AG04449 (cell line): ENCODE measurements around the gene CARS1.

Experiments used
- CTCF ChIA-PET: fragments of 350-600 bp; formaldehyde crosslinking; extraction: SDS; loops from one replicate; lab custom pipeline; 2021; ENCODE audit warnings: antibody characterized with exemption; lab: Yijun Ruan, JAX
- POLR2A ChIA-PET: fragments of 400-600, 350-600 bp; formaldehyde crosslinking; extraction: SDS; loops from one replicate; lab custom pipeline; 2020; ENCODE audit warnings: antibody characterized with exemption, inconsistent platforms; lab: Yijun Ruan, JAX
- DNase-seq: peaks from one replicate; pipeline ENCODE4 v3.0.0-alpha.2; 2010; ENCODE audit warnings: low read depth, low spot score
- H3K4me3 ChIP-seq: 2 replicates; pipeline ENCODE4 v1.5.1; 2011; ENCODE audit warnings: low read depth, mild to moderate bottlenecking, control low read depth, low read length
- TF ChIP-seq, protein P1 (sequence below): IDR thresholded peaks from one replicate; pipeline ENCODE4 v1.5.1; 2011; ENCODE audit warnings: mild to moderate bottlenecking, moderate library complexity, low read length, control low read depth, inconsistent platforms; ENCODE audit not compliant: insufficient read depth; ENCODE audit errors: missing control alignments

The CARS1 gene

DNA sequence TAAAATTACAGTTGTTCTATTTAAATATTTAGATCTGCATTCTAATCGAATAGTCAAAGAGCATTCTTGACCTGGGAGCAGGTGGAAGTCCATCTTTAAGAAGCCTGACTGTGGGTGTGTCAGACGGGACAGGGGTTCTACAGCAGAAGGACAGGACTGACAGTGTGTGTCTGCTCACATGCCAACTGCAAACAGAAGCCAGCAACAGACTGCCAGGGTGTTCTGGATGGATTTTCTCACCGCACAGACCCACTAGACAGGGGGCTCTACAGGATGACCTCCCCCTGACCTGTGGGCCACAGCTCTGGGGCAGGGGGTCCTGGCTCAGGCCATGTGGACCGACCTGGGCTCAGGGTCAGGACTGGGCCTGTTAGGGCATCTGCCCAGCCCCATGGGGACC lies 42.3 kb downstream of the CARS1 start:
- ChIA-PET CTCF (interaction anchor here (1.0 to 3.9 kb wide), 4 partner anchors 8 to 483 kb away, joined by 3 to 26 read pairs (median 6); no protein-coding TSS in a partner anchor), POLR2A (no interaction called here)
- TF ChIP-seq, protein P1, sequence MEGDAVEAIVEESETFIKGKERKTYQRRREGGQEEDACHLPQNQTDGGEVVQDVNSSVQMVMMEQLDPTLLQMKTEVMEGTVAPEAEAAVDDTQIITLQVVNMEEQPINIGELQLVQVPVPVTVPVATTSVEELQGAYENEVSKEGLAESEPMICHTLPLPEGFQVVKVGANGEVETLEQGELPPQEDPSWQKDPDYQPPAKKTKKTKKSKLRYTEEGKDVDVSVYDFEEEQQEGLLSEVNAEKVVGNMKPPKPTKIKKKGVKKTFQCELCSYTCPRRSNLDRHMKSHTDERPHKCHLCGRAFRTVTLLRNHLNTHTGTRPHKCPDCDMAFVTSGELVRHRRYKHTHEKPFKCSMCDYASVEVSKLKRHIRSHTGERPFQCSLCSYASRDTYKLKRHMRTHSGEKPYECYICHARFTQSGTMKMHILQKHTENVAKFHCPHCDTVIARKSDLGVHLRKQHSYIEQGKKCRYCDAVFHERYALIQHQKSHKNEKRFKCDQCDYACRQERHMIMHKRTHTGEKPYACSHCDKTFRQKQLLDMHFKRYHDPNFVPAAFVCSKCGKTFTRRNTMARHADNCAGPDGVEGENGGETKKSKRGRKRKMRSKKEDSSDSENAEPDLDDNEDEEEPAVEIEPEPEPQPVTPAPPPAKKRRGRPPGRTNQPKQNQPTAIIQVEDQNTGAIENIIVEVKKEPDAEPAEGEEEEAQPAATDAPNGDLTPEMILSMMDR, result no peak

DNA sequence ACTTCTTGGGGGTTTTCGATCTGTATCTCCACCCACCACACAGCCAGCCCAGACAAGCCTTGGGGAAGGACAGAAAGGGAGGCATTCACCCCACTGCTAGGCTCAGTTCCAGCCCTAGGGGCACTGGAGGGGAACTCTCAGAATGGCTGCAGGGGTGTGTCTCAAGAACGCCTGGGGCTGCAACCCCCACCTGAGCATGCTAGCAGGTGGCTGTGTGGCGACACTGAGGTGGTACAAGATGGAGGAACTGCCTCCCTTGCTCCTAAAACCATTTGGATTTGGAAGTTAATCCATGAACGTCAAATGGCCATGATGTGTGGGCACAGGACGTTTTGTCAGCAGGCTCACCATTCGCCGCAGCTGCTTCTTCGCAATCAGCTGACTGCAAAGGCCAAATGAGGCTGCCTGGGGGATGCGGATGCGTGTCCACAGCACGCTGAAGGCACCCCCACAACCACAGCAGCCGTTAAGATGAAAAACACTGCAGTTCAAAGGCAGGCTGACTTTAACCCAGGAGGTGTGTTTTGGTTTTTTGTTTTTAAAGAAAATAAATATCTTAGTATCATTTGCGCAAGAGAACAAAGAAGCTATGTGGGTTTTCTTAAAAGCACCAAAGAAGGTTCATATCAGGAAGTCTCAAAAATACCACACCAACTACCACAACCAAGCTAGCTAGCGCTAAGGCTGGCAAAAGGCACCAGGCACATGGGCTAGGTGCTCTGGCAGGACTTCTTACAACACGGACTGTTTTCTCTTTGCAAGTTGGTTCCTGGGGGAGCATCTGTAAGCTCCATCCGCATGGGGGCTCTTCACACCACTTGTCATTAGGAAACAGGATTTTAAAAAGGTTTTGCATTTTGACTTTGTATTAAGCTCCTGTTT lies 42.9 kb downstream of the CARS1 start:
- ChIA-PET POLR2A (interaction anchor here (1.4 kb wide), 1 partner anchor 14 kb away, joined by 4 read pairs; no protein-coding TSS in a partner anchor), CTCF (interaction anchor here (1.0 to 3.9 kb wide), 6 partner anchors 8 to 482 kb away, joined by 3 to 26 read pairs (median 5); partner anchors contain the start of gene PHLDA2)
- no peak for DNase-seq
- TF ChIP-seq, protein P1, result no peak
- H3K4me3 ChIP-seq, result no peak overlapping the region

More for the DNA sequence above, 42.3 kb downstream of the CARS1 start:
- H3K4me3 ChIP-seq, result no peak overlapping the region
- no peak for DNase-seq

DNA sequence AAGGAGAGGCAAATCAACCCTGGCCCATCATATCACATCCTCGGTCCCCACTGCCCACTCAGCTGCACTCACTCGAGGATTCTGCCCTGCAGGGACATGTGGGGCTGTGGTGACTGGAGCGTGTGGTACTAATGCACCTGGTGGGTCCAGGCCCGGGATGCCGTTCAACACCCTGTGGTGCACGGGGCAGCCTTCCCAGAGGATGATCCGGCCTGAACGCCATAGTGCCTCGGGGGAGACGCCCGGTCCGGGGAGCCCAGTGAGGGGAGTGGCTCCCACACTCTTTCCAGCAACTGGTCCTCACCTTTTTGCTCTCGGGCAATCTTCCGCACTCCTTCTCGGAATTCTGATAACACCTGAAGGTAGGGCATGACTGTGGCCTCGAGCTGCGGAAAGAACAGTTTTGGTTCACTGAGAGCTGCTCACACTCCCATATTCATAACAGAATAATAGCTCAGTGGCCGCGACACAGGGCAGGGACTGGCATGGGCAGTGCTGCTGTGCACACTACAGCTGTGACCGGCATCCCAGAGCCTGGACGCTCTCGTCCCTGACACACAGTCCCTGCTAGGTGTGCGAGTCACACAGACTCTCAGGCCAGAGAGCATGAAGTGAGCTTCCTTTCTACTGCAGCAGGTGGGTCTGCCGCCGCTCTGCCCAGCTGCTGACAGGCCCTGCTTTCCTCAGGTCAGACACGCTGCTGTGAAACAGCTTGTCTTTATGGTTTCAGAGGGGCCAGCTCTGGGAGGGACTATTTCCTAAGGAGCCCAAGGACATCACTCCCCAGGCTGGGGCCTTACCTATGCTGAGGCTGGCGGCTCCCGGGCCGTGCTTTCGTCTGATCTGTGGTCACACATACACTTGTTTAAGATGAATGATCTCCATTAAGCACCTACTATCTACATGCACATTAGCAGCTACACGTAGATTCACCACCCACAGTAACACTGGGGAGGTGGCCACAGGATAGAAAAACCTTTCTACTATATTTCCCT lies 45.0 kb downstream of the CARS1 start:
- TF ChIP-seq, protein P1, result no peak
- ChIA-PET POLR2A (interaction anchor here (0.6 to 1.1 kb wide), 2 partner anchors 8 kb away, joined by 3 read pairs; no protein-coding TSS in a partner anchor), CTCF (interaction anchor here (0.9 to 1.8 kb wide), 5 partner anchors 9 to 79 kb away, joined by 3 to 6 read pairs (median 3); partner anchors contain the start of gene NAP1L4)
- DNase-seq, result no peak
- H3K4me3 ChIP-seq, result no peak overlapping the region

DNA sequence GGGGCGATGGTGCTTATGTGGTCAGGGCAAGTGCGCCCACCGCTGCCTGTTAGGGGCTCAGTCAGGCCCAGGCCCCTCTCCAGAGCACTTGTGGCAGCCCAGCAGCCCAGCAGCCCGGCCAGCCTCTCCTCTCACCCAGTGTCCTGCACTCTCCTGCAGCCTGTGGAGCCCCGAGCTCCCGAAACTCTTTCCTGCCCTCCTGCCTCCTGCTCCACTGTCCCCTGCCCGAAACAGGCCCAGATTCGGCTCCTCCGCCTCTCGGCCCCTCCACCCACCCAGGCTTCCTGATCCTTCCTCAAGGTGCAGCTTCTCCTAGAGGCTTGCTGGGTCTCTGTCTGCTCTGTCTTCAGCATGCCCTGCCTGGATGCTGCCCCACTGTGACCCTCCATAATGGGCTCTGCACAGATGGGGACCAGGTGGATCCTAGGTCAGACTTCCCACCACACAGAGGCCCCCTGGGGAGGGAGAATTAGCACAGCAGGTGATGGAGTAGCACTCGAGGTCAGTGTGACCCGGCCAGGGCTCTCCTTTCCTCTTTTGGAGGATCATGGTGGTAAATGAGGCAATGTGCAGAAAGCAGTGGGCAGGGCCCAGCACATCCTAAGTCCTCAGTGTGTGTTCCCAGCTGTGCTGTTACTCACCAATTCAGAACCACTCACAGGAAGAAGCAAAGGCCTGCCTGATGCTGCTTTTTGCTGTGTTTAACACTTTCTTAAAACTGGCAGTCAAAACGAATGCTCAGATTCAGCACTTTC lies 46.5 kb downstream of the CARS1 start:
- POLR2A ChIA-PET, result no interaction called here
- CTCF ChIA-PET, result no interaction called here
- DNase-seq, result no peak
- H3K4me3 ChIP-seq, result no peak overlapping the region
- TF ChIP-seq, protein P1, result no peak

DNA sequence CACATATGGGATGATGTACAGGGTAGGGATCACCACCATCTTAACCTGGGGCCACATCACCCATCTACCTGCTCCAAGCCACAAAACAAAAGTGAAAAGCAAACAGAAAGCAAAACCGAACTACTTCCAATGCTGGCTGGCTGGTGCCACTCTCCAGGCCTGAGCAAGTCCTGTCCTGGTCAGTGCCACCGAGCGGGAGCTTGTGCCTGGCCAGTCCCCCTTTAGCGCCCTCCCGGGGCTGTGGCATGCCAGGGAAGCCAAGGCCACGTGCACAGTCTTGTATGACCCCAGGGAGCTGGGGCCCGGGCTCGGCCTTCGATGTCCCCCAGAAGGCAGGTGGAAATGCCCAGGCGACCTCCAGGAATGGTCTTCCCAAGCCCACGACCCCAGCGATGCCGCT lies 47.2 kb downstream of the CARS1 start:
- ChIA-PET CTCF (no interaction called here), POLR2A (no interaction called here)
- no peak for DNase-seq
- TF ChIP-seq, protein P1, result no peak
- H3K4me3 ChIP-seq, result no peak overlapping the region
